Thoracic aorta (tissue), 2 donors: ENCODE data around the gene RAP1A. TPM values are rescaled to one million over a fixed set of nuclear protein-coding genes. Genes with fewer than 3 reads are reported as not detected.

Experiments used
- ATAC-seq: fragments of 150-250 bp; one replicate; pipeline ENCODE4 v1.8.0; 2017; ENCODE audit warnings: low read depth; ENCODE audit not compliant: insufficient number of reproducible peaks, low FRiP score
- DNase-seq: peaks from one replicate; pipeline ENCODE4 v3.0.0-alpha.2; 2020; ENCODE audit warnings: low spot score
- H3K27ac ChIP-seq, 2 donors: fragments of 200-600 bp; sonication (generic); 1 replicate in 1 of 2; 2 replicates in 1 of 2; pipeline ENCODE4 v1.5.1; 2016; ENCODE audit warnings: mild to moderate bottlenecking in 2 of 2, moderate library complexity in 2 of 2
- H3K27me3 ChIP-seq: fragments of 200-600 bp; sonication (generic); replicated peaks from 2 replicates; pipeline ENCODE4 v1.6.0; 2016; ENCODE audit warnings: mild to moderate bottlenecking; ENCODE audit not compliant: insufficient read depth
- H3K36me3 ChIP-seq: fragments of 200-600 bp; sonication (generic); one replicate; pipeline ENCODE4 v1.5.1; 2016
- H3K4me1 ChIP-seq, 2 donors: fragments of 200-600 bp; sonication (generic); 1 replicate in 1 of 2; 2 replicates in 1 of 2; pipeline versions ENCODE4 v1.5.1 to v1.6.0; 2016; ENCODE audit warnings: low read depth in 2 of 2, mild to moderate bottlenecking in 1 of 2; ENCODE audit not compliant: control insufficient read depth in 1 of 2
- H3K4me3 ChIP-seq: fragments of 200-600 bp; sonication (generic); 2 replicates; pipeline ENCODE4 v1.5.1; 2016; ENCODE audit warnings: mild to moderate bottlenecking
- H3K9me3 ChIP-seq: fragments of 200-600 bp; sonication (generic); 2 replicates; pipeline ENCODE4 v1.5.1; 2016
- total RNA-seq, 2 donors: library from RNA; depleted of rRNA; stranded (reverse); fragments of >200 nt; gene quantifications; one replicate each; pipeline versions ENCODE4 v1.1.0 to v1.2.3, GENCODE V29; 2016
- TF ChIP-seq, protein P1 (sequence below): fragments of 200-600 bp; sonication (generic); IDR thresholded peaks from one replicate; pipeline ENCODE4 v1.5.1; 2019; ENCODE audit warnings: antibody characterized with exemption

Gene RAP1A
- total RNA-seq, 2 donors from 2014 or later, result 67.4 to 75.0 TPM

DNA sequence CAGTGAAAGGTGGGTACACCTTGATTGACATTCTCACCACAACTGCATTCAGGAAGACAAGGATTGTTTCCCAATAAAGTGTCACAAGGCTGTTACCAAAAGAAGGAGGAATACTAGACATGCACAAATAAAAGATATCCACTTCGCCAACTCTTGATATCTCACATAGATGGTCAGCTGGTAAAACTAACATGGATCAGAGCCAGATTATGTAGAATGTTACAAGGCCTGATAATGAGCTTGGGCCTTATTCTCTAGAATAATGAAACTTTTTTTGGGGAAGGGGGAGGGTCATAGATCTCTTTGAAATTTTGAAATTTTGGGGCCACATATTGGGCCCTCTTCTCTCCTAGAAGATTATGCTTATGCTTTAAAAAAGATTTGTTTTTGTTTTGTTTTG, 24.9 kb downstream of the RAP1A start:
- DNase-seq (no peak), ATAC-seq (no peak)
- H3K27me3 ChIP-seq, result no peaks in the 10 kb centered on the region
- no peaks in the 10 kb centered on the region for H3K9me3 ChIP-seq
- peaks cover 21 to 37% of the 10 kb centered on the region in 2 donors for H3K4me1 ChIP-seq
- H3K4me3 ChIP-seq, result no peak overlapping the region
- H3K27ac ChIP-seq, result no peak overlapping the region
- TF ChIP-seq, protein P1, sequence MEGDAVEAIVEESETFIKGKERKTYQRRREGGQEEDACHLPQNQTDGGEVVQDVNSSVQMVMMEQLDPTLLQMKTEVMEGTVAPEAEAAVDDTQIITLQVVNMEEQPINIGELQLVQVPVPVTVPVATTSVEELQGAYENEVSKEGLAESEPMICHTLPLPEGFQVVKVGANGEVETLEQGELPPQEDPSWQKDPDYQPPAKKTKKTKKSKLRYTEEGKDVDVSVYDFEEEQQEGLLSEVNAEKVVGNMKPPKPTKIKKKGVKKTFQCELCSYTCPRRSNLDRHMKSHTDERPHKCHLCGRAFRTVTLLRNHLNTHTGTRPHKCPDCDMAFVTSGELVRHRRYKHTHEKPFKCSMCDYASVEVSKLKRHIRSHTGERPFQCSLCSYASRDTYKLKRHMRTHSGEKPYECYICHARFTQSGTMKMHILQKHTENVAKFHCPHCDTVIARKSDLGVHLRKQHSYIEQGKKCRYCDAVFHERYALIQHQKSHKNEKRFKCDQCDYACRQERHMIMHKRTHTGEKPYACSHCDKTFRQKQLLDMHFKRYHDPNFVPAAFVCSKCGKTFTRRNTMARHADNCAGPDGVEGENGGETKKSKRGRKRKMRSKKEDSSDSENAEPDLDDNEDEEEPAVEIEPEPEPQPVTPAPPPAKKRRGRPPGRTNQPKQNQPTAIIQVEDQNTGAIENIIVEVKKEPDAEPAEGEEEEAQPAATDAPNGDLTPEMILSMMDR, result no peak
- H3K36me3 ChIP-seq, result no peaks in the 10 kb centered on the region

DNA sequence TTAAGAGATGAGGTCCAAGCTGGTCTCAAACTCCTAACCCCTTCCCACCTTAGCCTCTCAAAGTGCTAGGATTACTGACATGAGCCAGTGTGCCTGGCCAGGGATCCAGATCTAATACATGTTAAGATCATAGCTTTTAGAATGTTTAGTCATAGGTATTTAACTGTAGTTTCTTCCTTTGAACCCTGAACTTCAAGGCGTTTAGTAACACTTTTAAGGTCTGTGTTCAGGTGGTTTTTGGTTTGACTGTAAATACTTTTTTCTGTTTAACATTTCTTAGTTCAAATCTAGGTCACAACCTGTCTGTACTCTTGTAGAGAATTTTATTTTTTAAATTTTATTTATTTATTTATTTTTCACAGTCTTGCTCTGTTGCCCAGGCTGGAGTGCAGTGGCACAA, 28.1 kb downstream of the RAP1A start:
- Histone ChIP-seq H3K36me3 (no peaks in the 10 kb centered on the region), H3K4me1 (peaks cover 16 to 40% of the 10 kb centered on the region in 2 donors), H3K4me3 (no peak overlapping the region), H3K27me3 (no peaks in the 10 kb centered on the region), H3K27ac (no peak overlapping the region), H3K9me3 (no peaks in the 10 kb centered on the region)
- TF ChIP-seq, protein P1, result no peak
- DNase-seq, result no peak
- ATAC-seq, result no peak

DNA sequence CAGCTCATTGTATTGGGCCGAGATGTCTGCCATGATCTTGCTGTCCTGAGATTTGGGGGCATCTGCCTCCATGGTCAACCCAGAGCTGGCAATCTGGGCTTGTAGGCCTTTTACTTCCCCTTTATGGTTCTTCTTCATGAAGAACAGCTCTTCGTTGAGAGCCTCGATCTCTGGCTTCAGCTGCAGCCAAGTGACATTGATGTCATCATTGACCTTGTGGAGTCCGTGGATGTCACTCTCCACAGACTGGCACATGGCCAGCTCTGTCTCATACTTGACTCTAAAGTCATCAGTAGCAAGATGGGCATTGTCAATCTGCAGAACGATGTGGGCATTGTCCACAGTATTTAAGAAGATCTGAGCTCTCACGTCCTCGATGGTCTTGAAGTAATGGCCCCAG, 29.2 kb downstream of the RAP1A start:
- H3K4me3 ChIP-seq, result no peak overlapping the region
- H3K4me1 ChIP-seq, result peaks cover 16 to 36% of the 10 kb centered on the region in 2 donors
- H3K27me3 ChIP-seq, result no peaks in the 10 kb centered on the region
- ATAC-seq (no peak), DNase-seq (no peak)
- H3K36me3 ChIP-seq, result no peaks in the 10 kb centered on the region
- TF ChIP-seq, protein P1, result no peak
- H3K9me3 ChIP-seq, result no peaks in the 10 kb centered on the region
- H3K27ac ChIP-seq, result no peak overlapping the region

DNA sequence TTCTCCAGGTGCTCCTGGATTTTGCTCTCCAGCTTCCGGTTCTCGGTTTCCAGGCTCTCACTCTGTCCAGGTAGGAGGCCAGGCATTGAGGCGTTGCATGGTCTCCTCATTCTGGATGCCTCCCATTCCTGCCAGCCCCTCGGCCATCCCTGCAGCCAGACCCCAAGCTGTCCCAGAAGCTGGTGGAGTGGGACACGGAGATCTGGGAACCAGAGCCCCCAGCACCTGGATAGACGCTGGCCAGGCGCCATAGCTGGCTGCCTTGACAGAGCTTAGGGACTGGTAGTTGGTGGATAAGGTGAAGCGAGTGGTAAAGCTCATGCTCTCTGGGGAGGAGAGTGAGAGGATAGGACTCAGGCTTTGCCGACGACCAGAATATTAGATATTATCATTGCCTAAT, 29.6 kb downstream of the RAP1A start:
- Histone ChIP-seq H3K27me3 (no peaks in the 10 kb centered on the region), H3K27ac (no peak overlapping the region), H3K4me1 (peaks cover 17 to 36% of the 10 kb centered on the region in 2 donors), H3K9me3 (no peaks in the 10 kb centered on the region), H3K4me3 (no peak overlapping the region), H3K36me3 (no peaks in the 10 kb centered on the region)
- TF ChIP-seq, protein P1, result no peak
- no peak for ATAC-seq
- no peak for DNase-seq

DNA sequence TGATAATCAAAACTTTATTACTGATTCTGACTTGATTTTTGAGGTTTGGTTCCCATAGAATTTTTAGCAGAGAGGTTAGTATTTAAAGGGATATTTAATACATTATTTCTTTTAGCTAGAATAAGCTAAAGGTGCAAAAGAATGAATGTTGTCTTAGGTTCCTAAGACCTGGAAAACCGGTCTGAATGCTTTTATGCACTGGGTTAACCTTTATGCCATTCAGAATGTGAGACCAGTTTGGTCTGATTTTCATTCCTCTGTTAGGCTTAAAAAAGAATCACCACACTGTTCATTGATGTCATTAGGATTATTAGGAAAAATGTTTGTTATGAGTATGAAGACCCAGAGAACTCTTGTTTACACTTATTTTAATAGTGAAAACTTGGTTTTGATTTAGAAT, 30.1 kb downstream of the RAP1A start:
- H3K27ac ChIP-seq, result no peak overlapping the region
- H3K27me3 ChIP-seq, result no peaks in the 10 kb centered on the region
- ATAC-seq, result no peak
- peaks cover 20 to 35% of the 10 kb centered on the region in 2 donors for H3K4me1 ChIP-seq
- DNase-seq, result no peak
- no peaks in the 10 kb centered on the region for H3K9me3 ChIP-seq
- H3K36me3 ChIP-seq, result no peaks in the 10 kb centered on the region
- H3K4me3 ChIP-seq, result no peak overlapping the region
- TF ChIP-seq, protein P1, result no peak
